H4 (cell line): ENCODE data around the gene PRTFDC1. TPM values are rescaled to one million over a fixed set of nuclear protein-coding genes. Genes with fewer than 3 reads are reported as not detected.
A peak's percentile ranks its signal among the peaks of the same experiment; 100 is the strongest.
"Not testable (repeated sequence)": the region's sequence is repeated elsewhere in the genome, so short reads cannot be mapped to it uniquely, and the experiment has no call there.

Source experiments
- DNase-seq: peaks from one replicate; pipeline ENCODE4 v3.0.0-alpha.2; 2015; ENCODE audit warnings: low spot score
- total RNA-seq: library from RNA; depleted of rRNA; stranded (reverse); fragments of >200 nt; shearing (Covaris generic); gene quantifications from 2 replicates; pipeline ENCODE4 v1.2.3, GENCODE V29; 2014

The PRTFDC1 gene
- total RNA-seq, 1 experiment from 2014 or later, result 22.8 TPM

GRCh38 chr10:24843256-24843655 is 109.2 kb downstream of the PRTFDC1 start:
- DNase-seq, result no peak

- DNase-seq, result no peak
These were observed 109.5 kb downstream of the PRTFDC1 start for GRCh38 chr10:24842856-24843255.

GRCh38 chr10:24841530-24841929 is 110.9 kb downstream of the PRTFDC1 start:
- no peak for DNase-seq

- DNase-seq, result no peak
These were observed 111.6 kb downstream of the PRTFDC1 start for GRCh38 chr10:24840784-24841183.

GRCh38 chr10:24837781-24838180 is 114.6 kb downstream of the PRTFDC1 start:
- not testable (repeated sequence) for DNase-seq

GRCh38 chr10:24834869-24835268 is 117.5 kb downstream of the PRTFDC1 start:
- no peak for DNase-seq

GRCh38 chr10:24826009-24826408 is 126.4 kb downstream of the PRTFDC1 start:
- peak; percentile 33 for DNase-seq

- DNase-seq, result no peak
These were observed 126.9 kb downstream of the PRTFDC1 start for GRCh38 chr10:24825551-24825950.

GRCh38 chr10:24824536-24824935 is 127.9 kb downstream of the PRTFDC1 start:
- no peak for DNase-seq

- no peak for DNase-seq
These were observed 128.3 kb downstream of the PRTFDC1 start for GRCh38 chr10:24824124-24824523.

GRCh38 chr10:24822590-24822989 is 129.8 kb downstream of the PRTFDC1 start:
- DNase-seq, result no peak

GRCh38 chr10:24821986-24822385 is 130.4 kb downstream of the PRTFDC1 start:
- peak; percentile 15 for DNase-seq

- DNase-seq, result no peak
These were observed 135.5 kb downstream of the PRTFDC1 start for GRCh38 chr10:24816868-24817396.

GRCh38 chr10:24814568-24815313 is 137.7 kb downstream of the PRTFDC1 start:
- DNase-seq, result peak; percentile 49

GRCh38 chr10:24813856-24814255 is 138.6 kb downstream of the PRTFDC1 start:
- no peak for DNase-seq

GRCh38 chr10:24806262-24806661 is 146.1 kb downstream of the PRTFDC1 start:
- DNase-seq, result no peak

- DNase-seq, result no peak
These were observed 147.4 kb downstream of the PRTFDC1 start for GRCh38 chr10:24804956-24805355.

- DNase-seq, result no peak
These were observed 148.0 kb downstream of the PRTFDC1 start for GRCh38 chr10:24804392-24804791.

GRCh38 chr10:24802378-24802777 is 150.0 kb downstream of the PRTFDC1 start:
- DNase-seq, result no peak

GRCh38 chr10:24800861-24801260 is 151.5 kb downstream of the PRTFDC1 start:
- no peak for DNase-seq
